ENCODE results near the gene RGS17. TPM values are rescaled to one million over a fixed set of nuclear protein-coding genes. Genes with fewer than 3 reads are reported as not detected.

Gene RGS17
- total RNA-seq, 1 experiment from 2014 or later: 3.2 TPM

DNA sequence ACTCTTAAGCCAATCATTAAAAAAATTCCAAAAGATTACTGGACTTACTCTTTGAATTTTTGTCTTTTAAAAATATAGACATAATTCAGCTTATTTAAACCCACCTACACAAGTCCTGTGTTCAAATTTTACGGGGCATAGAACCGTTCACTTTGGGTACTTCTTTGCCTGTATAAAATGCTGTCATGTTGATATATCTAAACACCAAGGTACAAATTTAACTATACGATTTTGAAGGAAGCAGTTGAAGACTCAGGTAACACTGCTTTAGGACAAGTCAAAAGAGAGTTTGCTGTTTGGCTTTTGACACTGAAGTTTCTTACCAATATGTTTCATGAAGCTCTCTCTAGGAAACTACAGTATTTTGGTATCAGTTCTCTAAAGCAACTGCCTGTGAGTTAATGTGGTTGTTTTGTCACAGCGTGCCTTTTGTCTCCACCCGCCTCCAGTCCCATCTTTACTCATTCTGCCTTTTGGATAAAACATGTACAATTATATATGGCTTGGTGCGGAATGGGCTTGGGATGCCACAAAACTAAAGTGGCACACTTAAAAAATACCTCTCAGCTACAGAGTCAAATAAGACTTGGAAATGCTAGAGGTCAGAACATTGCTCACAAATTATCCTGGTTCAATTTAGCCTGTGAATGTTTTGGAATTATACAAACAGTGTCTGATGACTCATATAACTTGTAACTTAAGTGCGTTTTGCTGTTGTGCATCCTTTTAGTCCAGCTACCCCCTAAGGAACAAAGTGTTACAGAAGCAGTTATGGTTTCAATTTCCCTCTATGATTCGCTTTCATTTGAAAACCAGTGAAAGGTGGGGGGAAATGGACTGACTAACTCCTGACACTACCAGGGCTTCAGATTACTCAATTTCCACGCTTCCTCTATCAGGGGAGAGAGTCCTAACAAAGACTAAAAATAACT lies 38.7 kb downstream of the RGS17 start:
- Histone ChIP-seq H2BK5ac (ENCODE audit: insufficient read length, low read length) (no peak overlapping the region), H3K18ac (ENCODE audit: insufficient read length, low read depth, low read length) (no peak overlapping the region), H4K91ac (ENCODE audit: insufficient read length, low read depth, low read length) (no peak overlapping the region), H3K27me3 (ENCODE audit: insufficient read depth, low read length) (no peaks in the 10 kb centered on the region), H3K23ac (ENCODE audit: insufficient read length, low read depth, low read length) (no peak overlapping the region), H3K79me2 (ENCODE audit: insufficient read depth, low read length) (no peaks in the 10 kb centered on the region), H3K9me3 (ENCODE audit: control insufficient read depth, low read depth, low read length) (no peaks in the 10 kb centered on the region), H3K4ac (ENCODE audit: low read depth, low read length) (no peak overlapping the region), H2BK120ac (ENCODE audit: low read depth, low read length, poor library complexity, severe bottlenecking) (no peak overlapping the region), H3K23me2 (ENCODE audit: insufficient read length, low read depth, low read length, poor library complexity, severe bottlenecking) (no peaks in the 10 kb centered on the region), H4K20me1 (ENCODE audit: control insufficient read depth, insufficient read depth, insufficient read length) (no peaks in the 10 kb centered on the region), H4K8ac (replicated peaks; ENCODE audit: insufficient read length, low read depth, low read length) (no peak overlapping the region), H3K27ac (ENCODE audit: insufficient read length, low read depth, low read length) (no peak overlapping the region), H3K79me1 (ENCODE audit: insufficient read depth, low read depth, low read length, poor library complexity, severe bottlenecking) (no peaks in the 10 kb centered on the region), H2BK20ac (ENCODE audit: low read depth, low read length, poor library complexity, severe bottlenecking) (no peak overlapping the region), H3K56ac (ENCODE audit: insufficient read length, low read depth, low read length) (no peak overlapping the region), H2AFZ (ENCODE audit: low read length) (no peak overlapping the region), H4K5ac (ENCODE audit: insufficient read length, low read depth, low read length) (no peak overlapping the region), H3K4me2 (ENCODE audit: insufficient read depth, insufficient read length, low read length) (no peak overlapping the region), H3K4me1 (ENCODE audit: insufficient read depth, low read length) (no peaks in the 10 kb centered on the region), H3K14ac (ENCODE audit: insufficient read depth, low read length) (no peak overlapping the region), H3T11ph (ENCODE audit: low read length) (no peak overlapping the region), H2AK5ac (ENCODE audit: insufficient read length, low read length) (no peak overlapping the region), H2BK15ac (ENCODE audit: low read depth, low read length) (no peak overlapping the region), H2BK12ac (ENCODE audit: insufficient read length, low read depth, low read length) (no peak overlapping the region), H3K9ac (ENCODE audit: extremely low read depth, insufficient read length, low read length) (no peak overlapping the region)
- TF ChIP-seq, protein P1, sequence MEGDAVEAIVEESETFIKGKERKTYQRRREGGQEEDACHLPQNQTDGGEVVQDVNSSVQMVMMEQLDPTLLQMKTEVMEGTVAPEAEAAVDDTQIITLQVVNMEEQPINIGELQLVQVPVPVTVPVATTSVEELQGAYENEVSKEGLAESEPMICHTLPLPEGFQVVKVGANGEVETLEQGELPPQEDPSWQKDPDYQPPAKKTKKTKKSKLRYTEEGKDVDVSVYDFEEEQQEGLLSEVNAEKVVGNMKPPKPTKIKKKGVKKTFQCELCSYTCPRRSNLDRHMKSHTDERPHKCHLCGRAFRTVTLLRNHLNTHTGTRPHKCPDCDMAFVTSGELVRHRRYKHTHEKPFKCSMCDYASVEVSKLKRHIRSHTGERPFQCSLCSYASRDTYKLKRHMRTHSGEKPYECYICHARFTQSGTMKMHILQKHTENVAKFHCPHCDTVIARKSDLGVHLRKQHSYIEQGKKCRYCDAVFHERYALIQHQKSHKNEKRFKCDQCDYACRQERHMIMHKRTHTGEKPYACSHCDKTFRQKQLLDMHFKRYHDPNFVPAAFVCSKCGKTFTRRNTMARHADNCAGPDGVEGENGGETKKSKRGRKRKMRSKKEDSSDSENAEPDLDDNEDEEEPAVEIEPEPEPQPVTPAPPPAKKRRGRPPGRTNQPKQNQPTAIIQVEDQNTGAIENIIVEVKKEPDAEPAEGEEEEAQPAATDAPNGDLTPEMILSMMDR (conservative IDR thresholded peaks at IDR 0.05): no peak
- Mint-ChIP-seq H3K4me3 (no peak overlapping the region), H3K4me1 (no peaks in the 10 kb centered on the region), H3K9me3 (no peaks in the 10 kb centered on the region), H3K27me3 (ENCODE audit: low read depth) (no peaks in the 10 kb centered on the region), H3K27ac (no peak overlapping the region), H3K36me3 (ENCODE audit: insufficient read depth in 1 of 3, low read depth in 3 of 3) (no peaks in the 10 kb centered on the region)
- no peak for DNase-seq
- WGBS (ENCODE audit: extremely low coverage, insufficient read length, low lambda C conversion rate): no CpG with 5 or more reads among the region's 9 CpGs
